DMS53 treated with DMSO at 0.1 percent for 48 hours (cell line): ENCODE data around the gene COQ2.
"Not testable (repeated sequence)": the region's sequence is repeated elsewhere in the genome, so short reads cannot be mapped to it uniquely, and the experiment has no call there.

Experiments
- DNase-seq: peaks from one replicate; lab custom pipeline; 2025; ENCODE audit not compliant: unreplicated experiment; lab: John Stamatoyannopoulos, UW

The COQ2 gene

GRCh38 chr4:83284193-83285054 is at the start of gene COQ2:
Gene COQ2, minus strand, starts transcription at chr4:83284798. Its CDS starts 34 bp downstream, at chr4:83284764.
- DNase-seq: peak; percentile 75

GRCh38 chr4:83331956-83332355 is 47.4 kb upstream of the COQ2 start:
- DNase-seq: no peak

GRCh38 chr4:83329521-83330110 is 45.0 kb upstream of the COQ2 start:
- DNase-seq: no peak

GRCh38 chr4:83328521-83329187 is 44.1 kb upstream of the COQ2 start:
- DNase-seq: no peak

- DNase-seq: no peak
Measured at GRCh38 chr4:83326546-83326945, 41.9 kb upstream of the COQ2 start.

- DNase-seq: not testable (repeated sequence)
Measured at GRCh38 chr4:83325306-83325705, 40.7 kb upstream of the COQ2 start.

GRCh38 chr4:83323136-83323535 is 38.5 kb upstream of the COQ2 start:
- DNase-seq: no peak

GRCh38 chr4:83320548-83320947 is 36.0 kb upstream of the COQ2 start:
- no peak for DNase-seq

- no peak for DNase-seq
Measured at GRCh38 chr4:83318666-83319065, 34.1 kb upstream of the COQ2 start.

GRCh38 chr4:83317671-83318070 is 33.1 kb upstream of the COQ2 start:
- no peak for DNase-seq

GRCh38 chr4:83316459-83317165 is 32.0 kb upstream of the COQ2 start:
- DNase-seq: no peak

- DNase-seq: no peak
Measured at GRCh38 chr4:83315341-83315870, 30.8 kb upstream of the COQ2 start.

- DNase-seq: no peak
Measured at GRCh38 chr4:83308672-83309071, 24.1 kb upstream of the COQ2 start.

- DNase-seq: no peak
Measured at GRCh38 chr4:83307920-83308319, 23.3 kb upstream of the COQ2 start.

- no peak for DNase-seq
Measured at GRCh38 chr4:83305187-83305586, 20.6 kb upstream of the COQ2 start.

GRCh38 chr4:83297548-83298260 is 13.1 kb upstream of the COQ2 start:
- no peak for DNase-seq

- no peak for DNase-seq
Measured at GRCh38 chr4:83293305-83294046, 8.9 kb upstream of the COQ2 start.

- DNase-seq: not testable (repeated sequence)
Measured at GRCh38 chr4:83290059-83290774, 5.6 kb upstream of the COQ2 start.

- DNase-seq: not testable (repeated sequence)
Measured at GRCh38 chr4:83288381-83288780, 3.8 kb upstream of the COQ2 start.
